HG03354 (cell line): Measurements from ENCODE around the gene PCDH12.

ENCODE experiments used
- ATAC-seq: cut with Tn5 transposase; IDR thresholded peaks from one replicate; pipeline ENCODE4 v1.9.1; 2021; ENCODE audit warnings: mild to moderate bottlenecking; ENCODE audit not compliant: unreplicated experiment, poor library complexity, severe bottlenecking

PCDH12 gene

DNA sequence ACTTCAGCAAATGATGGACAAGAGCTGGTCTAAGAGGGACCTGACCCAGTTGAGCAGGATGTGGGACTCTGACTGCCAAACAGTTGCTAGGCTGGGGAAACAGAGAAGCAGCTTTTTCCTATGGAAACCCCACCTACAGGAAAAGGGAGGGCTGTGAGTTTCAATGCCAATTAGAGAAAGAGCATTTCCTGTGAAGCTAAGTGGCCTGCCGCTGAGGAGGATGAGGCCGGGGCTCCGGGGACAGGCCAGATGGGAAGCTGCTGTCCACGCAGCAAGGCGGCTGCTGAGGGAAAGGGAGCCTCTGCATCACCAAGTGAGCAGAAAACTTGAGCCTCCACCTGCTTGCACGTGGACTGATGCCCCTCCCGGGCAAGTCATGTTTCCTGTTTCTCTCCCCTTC lies at the start of gene PCDH12:
PCDH12 (minus strand) TSS at position 90 of the 400 bp plus-strand sequence. CDS start 351 bp downstream, outside the sequence.
- no peak for ATAC-seq

GRCh38 chr5:142007237-142007544 lies 49.2 kb upstream of the PCDH12 start:
- no peak for ATAC-seq

DNA sequence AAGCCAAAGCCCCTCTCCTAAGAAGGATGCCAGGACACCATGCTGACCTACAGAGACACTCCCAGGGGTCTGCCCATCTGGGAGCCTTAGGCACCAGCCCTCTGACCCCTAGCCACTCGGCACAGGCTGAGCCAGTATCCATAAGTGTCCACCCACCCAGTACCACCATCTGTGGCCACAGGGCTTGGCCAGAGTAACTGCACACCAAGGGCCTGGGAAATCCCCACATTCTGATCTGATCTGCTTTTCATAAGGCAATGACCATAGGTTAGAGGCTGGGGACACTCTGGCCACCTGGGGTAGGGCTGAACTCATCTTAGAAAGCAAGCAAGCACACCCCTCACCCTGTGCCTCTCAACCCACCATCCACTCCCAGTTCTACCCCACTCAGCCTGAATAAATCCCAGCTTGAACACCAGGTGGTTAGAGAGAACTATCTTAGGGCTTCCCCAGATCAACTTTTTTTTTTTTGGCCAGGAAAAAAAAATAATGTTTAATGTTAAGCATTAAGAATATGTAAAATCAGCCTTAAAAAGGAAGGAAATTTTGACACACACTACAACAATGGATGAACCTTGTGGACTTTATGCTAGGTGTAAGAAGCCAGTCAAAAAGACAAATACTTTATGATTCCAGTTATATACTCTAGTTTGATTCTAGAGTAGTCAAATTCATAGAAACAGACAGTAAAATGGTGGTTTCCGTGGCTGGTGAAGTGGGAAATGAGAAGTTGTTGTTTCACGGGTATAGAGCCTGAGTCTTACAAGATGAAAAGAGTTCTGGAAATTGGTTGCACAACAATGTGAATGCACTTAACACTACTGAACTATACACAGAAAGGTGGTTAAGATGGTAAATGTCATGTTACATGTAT lies 48.6 kb upstream of the PCDH12 start:
- ATAC-seq: peak; percentile 52

DNA sequence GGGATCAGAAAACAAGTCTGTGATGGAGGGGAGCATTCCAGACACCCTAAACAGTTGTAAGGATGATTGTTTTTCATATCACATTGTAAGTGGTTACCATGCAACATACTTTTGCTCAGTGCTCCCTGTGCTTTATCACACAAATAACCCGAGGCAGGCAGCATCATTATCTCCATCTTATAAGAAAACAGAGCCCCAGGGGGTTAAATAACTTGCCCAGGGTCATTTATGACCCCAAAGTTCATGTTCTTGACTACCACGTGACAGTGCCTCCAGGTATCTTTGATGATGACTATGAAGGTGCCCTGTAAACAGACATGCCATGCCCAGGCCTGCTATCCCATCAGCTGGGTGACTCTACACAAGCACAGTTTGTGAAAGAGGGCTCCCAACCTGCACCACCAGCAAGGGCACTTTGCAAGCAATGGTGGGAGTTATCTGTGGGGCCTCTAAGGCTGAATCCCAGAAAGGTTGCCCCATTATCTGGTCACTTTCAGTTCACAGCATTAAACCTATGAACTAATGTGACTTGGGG lies 45.3 kb upstream of the PCDH12 start:
- no peak for ATAC-seq

- ATAC-seq: no peak
Measured at GRCh38 chr5:142000704-142001484, 42.9 kb upstream of the PCDH12 start.

DNA sequence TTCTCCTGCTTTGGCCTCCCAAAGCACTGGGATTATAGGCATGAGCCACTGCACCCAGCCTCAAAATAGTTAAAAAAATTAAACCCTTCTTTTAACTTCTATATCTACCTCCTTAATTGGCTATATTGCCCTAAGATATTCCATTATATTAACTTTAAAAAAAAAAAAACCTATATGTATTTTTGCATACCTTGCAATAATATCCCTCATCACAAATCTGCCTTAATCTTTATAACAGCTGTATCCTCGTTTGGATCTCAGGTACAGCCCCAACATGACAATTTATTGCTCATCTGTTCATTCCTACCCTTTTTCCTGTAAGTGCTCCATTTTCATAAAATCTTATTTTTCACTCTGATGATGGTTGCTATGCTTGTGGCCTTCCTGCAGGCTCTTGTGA lies 42.2 kb upstream of the PCDH12 start:
- no peak for ATAC-seq

DNA sequence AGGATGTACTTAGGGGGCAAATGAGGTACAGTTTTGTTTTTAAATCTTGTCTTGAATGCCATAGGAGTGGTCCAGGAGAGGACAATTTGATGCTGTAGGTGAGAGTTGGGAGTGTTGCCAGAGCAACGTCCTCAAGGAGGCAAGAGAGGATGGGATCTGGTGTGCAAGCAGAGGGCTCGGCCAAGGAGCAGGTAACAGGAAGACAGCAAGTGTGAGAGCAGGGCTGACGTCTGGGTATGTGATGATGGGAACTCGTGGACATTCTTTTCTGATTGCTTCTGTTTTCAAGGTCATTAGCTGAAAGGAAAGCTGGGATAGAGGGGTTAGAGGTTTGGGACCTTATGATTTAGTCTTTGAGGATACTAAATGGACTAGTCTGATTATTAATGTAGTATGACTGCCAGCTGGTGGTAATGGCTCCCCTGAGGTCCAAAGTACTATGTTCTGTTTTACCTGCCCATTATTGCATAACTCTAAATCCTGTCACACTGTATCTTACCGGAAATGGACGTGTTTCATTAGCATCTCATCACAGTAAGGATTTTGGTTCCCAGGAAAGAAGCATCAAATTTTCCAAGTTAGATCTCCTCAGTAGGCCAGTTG lies 39.5 kb upstream of the PCDH12 start:
- ATAC-seq: no peak

DNA sequence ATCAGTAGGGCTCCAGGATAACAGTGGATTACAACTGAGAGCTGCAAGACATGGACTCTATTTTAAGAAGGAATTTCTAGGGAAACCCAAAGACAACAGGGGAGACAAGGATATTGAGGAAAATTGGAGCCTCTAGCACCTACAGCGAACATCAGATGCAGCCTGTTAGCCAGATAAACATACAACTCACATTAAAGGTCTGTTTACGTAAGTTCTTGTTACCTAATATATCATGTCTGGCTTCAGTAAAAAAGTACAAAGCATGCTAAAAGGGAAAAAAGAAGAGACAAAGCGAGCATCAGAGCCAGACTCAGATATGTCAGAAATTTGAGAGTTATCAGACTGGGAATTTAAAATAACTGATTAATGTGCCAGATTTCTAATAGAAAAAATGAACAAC lies 37.7 kb upstream of the PCDH12 start:
- no peak for ATAC-seq

DNA sequence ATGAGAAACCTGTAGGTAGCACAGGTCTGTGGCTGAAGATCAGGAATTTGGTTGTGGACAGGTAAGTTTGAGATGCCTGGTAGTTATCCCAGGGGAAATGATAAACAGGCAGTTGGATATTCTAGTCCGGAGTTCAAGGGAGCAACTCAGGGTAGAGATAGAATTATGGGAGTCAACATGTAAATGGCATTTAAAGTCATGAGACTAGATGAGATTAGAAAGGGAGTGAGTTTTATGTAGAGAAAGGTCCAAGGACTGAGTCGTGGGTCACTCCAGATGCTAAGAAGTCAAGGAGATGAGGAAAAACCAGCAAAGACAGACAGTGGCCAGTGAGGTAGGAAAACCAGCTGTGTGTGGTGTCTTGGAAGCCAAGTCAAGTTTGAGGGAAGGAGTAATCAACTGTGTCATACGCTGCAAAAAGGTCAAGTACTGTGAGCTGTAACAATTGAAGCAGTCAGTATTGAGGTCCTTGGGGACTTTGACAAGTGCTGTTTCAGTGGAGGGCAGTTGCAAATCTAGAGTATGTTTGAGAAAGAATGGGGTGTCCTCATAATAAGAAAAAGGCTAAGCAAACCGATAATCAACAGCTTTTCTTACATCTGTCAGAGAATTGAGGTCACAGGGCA lies 36.6 kb upstream of the PCDH12 start:
- ATAC-seq: no peak

DNA sequence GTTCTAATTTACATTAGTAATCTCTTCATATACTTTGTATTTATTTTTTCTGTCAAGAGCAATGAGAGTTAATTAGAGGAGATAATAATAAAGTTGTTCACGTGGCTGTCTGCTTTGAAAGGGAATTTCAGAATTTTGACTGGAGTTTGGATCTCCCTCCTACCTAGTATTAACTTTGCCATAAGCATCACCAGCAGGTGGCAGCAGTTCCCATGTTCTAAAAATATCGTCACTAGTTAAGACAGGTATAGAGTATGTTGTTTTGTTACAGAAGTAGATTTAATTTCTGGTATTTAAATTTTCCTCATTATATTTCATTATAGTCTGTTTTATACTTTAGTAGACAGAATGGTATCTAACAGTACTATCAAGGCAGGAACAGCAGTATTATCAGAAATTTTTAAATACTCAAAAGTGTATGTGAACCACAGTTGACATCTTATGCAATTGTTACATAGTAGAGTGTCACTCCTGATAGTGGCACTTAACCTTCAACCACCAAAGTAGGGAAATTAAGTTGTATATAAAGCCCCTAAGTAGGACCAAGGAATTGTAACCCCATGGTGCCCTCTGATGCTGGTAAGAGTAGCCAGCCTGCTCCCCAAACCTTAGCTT lies 34.5 kb upstream of the PCDH12 start:
- ATAC-seq: peak; percentile 71

- ATAC-seq: no peak
Measured at GRCh38 chr5:141989720-141990119, 31.7 kb upstream of the PCDH12 start.

DNA sequence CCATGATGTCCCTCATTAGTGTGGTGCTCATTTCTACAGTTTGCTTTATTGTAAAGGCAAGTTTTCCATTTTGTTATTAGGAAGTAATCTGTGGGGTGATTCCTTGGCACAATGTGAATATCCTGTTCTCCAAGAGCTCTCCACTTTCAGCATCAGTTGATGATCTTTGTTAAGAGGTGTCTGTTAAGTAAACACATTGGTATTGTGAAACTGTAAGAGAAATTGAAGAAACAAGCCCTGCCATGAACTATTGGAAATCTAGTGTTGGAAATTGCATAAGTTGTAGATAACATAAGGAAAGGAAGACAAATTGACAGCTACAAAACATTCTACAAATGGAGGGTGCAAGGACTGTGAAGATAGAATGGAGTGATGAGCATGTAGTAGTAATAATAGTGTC lies 28.1 kb upstream of the PCDH12 start:
- ATAC-seq: no peak

- ATAC-seq: no peak
Measured at GRCh38 chr5:141982626-141983025, 24.6 kb upstream of the PCDH12 start.

GRCh38 chr5:141978389-141978788 lies 20.4 kb upstream of the PCDH12 start:
- ATAC-seq: no peak

DNA sequence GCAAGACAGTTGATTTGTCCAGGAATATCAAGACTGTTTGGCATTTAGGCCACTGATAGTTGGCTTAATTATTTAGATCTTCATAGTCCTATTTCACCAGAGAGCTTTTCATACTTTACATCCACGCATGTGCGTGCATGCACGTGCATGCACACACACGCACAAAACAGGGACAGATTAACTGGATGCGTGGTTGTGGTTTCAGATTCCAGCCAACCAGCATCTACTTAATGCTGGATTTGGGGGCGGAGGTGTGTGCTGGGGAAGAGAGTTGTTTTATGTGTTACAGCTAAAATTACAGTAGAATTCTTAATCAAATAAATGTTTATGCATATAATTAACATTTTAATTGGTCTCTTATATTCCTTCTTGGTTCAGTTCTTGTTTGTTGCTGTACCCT lies 18.2 kb upstream of the PCDH12 start:
- no peak for ATAC-seq

GRCh38 chr5:141973871-141974595 lies 16.0 kb upstream of the PCDH12 start:
- ATAC-seq: no peak

- ATAC-seq: peak; percentile 67
Measured at GRCh38 chr5:141969783-141970771, 12.1 kb upstream of the PCDH12 start.
